HG02678 (cell line): ENCODE results near the gene HSPBP1.
"Not testable (repeated sequence)": the region's sequence is repeated elsewhere in the genome, so short reads cannot be mapped to it uniquely, and the experiment has no call there.

Experiments used
- ATAC-seq: cut with Tn5 transposase; IDR thresholded peaks from one replicate; pipeline ENCODE4 v1.9.1; 2021; ENCODE audit warnings: mild to moderate bottlenecking, moderate library complexity; ENCODE audit not compliant: unreplicated experiment

Gene HSPBP1

GRCh38 chr19:55240713-55241020, 39.2 kb downstream of the HSPBP1 start:
- no peak for ATAC-seq

GRCh38 chr19:55239004-55239403, 40.9 kb downstream of the HSPBP1 start:
- ATAC-seq: no peak

DNA sequence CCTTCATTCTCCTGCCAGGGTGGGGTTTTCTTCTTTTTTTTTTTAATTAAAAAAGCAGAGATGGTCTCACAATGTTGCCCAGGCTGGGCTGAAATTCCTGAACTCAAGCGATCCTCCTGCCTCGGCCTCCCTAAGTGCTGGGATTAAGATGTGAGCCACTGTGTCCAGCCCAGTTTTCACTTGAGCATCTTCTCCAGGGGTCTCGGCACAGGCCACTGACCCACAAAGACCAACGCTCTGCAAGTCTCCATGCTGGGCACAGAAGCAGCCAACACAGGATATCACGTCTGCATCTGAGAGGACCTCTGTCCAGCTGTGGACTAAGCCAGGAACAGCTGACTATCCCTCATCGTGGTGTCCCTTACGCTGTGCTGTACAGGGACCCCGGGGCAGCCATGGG, 41.9 kb downstream of the HSPBP1 start:
- ATAC-seq: no peak

- ATAC-seq: no peak
These were observed 46.9 kb downstream of the HSPBP1 start for GRCh38 chr19:55232986-55233385.

DNA sequence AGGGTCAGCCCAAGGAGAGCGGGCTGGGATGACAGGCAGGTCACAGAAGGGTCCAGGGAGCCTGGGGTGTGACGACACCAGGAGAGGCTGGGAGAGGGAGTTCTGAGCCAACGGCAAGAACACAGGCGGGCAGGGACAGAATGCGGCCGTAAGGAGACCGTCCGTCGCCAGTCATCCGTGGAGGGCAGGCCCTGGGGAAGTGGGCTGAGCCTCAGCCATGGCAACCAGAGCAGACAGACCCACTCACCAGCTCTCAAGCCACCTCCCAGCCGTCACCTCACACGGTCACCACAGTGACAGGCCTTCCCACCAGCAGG, 47.7 kb downstream of the HSPBP1 start:
- no peak for ATAC-seq

DNA sequence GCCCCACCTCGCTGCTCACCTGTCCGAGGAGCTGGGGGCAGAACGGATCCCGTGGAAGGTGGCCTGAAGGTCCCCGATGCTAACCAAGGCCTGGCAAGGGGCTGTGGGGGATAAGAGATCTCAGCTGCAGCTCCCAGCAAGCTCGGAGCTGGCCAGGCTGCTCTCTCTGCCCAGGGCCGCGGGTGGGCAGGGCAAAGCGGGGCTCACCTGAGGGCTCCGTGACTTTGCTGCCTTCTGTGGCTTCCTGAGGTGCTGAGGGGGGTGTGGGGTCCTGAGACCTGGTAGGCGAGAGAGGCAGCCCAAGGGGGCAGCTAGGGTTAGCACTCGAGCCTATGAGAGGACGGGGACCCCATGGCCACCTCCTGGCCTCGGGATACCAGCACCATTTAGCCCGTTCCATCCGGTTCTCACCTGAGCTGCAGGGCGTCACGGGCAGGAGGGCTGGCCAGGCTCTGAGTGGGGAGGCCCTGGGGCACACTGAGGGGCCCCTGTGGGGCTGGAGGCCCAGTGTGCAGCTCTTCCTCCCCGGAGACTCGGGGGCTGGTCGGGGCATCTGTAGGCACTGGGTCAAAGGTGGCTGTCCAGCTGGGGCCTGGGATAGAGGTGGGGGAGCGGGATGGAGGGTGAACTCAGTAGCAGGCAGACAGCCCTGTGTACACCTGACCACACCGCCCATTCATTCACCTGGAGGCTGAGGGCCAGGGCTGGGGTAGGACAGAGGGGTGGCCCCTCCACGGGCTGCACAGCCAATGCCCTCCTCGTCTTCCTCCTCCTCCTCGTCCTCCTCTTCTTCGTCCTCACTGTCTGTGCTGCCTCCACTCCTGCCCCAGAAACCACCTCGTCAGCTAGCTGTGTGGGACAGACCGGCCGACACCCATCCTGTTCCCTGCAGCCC, 48.3 kb downstream of the HSPBP1 start:
- ATAC-seq: no peak

DNA sequence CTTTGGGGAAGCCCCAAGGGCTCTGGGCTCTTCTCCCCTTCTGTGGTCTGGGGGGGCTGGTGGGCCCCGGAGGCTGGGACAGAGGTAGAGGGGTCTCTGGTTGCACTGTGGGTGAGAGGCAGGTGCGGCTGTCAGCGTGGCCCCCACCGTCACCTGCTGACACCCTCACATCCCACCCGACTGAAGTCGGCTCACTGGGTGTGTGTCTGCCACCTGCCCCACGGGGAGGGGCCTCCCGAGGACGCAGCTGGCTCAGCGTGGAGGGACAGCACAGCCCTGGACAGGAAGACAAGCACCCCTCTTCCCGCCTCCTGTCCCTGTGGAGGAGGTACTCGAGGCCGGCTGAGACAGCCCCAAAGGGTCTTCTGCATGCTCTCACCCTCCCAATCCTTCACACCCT, 49.1 kb downstream of the HSPBP1 start:
- ATAC-seq: no peak

DNA sequence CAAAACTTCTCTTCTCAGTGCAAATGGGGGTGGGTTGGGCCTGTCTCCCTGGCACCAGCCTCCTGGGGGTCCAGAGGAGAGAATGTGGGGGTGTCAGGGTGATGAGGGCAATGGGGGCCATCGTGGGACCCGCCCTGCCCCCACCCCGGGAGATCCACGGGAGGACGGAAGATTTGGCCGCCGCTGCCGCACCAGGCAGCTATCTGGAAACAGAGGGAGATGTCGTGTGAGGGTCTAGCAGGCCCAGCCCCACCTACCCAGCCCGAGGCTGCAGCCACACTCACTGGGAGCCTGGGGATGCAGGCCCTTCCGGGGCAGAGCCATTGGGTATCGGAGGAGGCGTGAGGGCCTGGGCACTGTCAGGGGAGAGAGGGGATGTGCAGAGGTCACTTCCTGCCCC, 49.6 kb downstream of the HSPBP1 start:
- ATAC-seq: no peak

GRCh38 chr19:55229789-55230182, 50.1 kb downstream of the HSPBP1 start:
- ATAC-seq: no peak

DNA sequence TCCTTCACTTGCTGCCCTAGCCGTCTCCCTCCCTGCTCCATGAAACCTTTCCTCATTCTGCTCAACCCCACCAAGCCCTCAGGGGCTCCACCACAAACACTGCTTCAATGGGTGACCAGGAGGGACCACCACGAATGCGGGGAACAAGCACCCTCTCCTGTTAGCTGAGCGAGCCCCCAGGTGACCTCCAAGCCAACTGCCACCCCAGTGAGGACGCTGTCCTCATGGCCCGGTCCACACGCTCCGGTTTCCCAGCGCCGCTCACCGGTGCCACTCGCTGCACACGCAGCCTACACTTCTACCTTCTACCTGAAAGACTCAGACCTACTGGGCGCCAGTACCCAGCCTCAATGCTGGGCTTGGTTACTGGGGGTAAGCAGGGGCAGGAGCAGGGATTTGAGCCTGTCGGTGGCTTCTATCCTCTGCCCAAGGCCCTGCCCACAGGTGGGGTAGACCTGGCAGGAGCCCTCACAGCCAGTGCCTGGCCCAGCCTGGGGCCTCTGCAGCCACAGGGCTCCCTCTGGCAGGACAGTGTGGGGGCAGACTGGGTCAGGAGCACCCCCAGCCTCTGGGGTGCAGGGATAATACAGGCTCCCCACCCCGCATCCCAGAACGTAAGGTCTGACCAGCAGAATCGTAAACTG, 50.6 kb downstream of the HSPBP1 start:
- no peak for ATAC-seq

GRCh38 chr19:55228403-55229031, 51.4 kb downstream of the HSPBP1 start, which contains the start of gene TMEM86B:
TMEM86B (minus strand) TSS chr19:55228763; CDS start chr19:55228741, 22 bp downstream.
- no peak for ATAC-seq

- ATAC-seq: no peak
These were observed 51.9 kb downstream of the HSPBP1 start for GRCh38 chr19:55228015-55228391.

GRCh38 chr19:55227241-55228014, 52.5 kb downstream of the HSPBP1 start:
- no peak for ATAC-seq

DNA sequence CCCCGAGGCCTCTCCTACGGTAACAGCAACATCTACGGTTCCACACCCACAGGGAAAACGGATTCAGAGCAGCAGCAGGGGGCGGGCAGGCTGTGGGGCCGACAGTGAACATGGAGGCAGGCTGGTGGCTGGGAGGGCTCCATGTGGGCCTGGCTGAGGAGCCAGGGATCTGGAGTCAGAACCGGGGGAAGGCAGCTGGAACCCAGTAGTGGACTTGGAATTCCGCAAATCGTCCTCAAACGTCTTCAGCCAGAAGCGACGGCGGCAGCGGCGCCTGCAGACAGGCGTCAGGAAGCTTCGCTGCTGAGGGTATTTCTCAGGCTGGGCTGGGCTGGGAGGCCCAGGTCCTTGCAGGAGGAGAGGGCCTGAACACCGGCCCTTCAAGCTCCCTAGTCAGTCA, 53.1 kb downstream of the HSPBP1 start:
- ATAC-seq: no peak

GRCh38 chr19:55226273-55226672, 53.6 kb downstream of the HSPBP1 start:
- ATAC-seq: no peak

- ATAC-seq: no peak
These were observed 54.4 kb downstream of the HSPBP1 start for GRCh38 chr19:55225415-55225958.

GRCh38 chr19:55224679-55225414, 55.1 kb downstream of the HSPBP1 start:
- not testable (repeated sequence) for ATAC-seq

GRCh38 chr19:55224038-55224665, 55.8 kb downstream of the HSPBP1 start:
- no peak for ATAC-seq

DNA sequence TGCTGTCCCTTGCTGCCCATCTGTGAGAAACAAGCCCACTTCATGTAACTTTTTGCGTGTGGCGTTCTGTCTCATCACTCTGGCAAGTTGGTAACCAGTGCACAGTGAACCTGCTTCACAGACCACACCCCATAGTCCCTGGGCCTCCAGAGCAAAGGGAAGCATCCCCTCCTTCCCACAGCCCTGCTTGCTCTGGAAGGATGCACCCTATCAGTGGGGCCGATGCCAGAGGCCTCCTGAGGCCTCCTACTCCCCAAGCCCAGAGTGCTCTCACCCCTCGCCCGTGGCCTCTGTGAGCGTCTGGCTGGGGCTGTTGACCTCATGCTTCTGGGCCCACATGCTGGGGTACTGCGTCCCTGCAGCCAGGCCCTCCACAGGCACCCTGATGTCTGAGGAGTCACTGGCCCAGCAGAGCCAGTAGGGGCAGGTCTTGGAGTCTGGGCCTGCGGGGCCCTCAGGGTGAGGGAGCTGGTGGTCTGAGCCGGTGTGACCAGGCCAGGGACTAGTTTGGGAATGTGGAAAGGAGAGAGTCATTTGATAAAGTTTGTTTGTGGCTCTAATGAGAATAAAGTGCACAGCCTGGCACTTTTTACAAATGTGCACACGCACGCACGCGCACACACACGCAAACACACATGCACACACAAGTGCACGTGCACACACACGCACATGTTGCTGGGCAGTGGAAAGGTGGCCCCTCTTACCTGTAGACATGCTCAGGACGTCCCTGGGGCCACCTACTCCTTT, 56.4 kb downstream of the HSPBP1 start:
- ATAC-seq: no peak
